Measurements from ENCODE around the gene ARNT2. TPM values are rescaled to one million over a fixed set of nuclear protein-coding genes. Genes with fewer than 3 reads are reported as not detected.

Gene ARNT2
- total RNA-seq, 1 donor, result 12.7 TPM

- no peak for DNase-seq (ENCODE audit: low read depth)
- no peak for TF ChIP-seq CTCF (IDR thresholded peaks at IDR 0.05; ENCODE audit: insufficient read depth, low read length)
- H3K4me3 ChIP-seq (ENCODE audit: low read depth, low read length), result no peak overlapping the region
Measured at GRCh38 chr15:80568876-80569605, 164.9 kb downstream of the ARNT2 start.

- no peak for DNase-seq (ENCODE audit: low read depth)
- TF ChIP-seq CTCF (IDR thresholded peaks at IDR 0.05; ENCODE audit: insufficient read depth, low read length), result no peak
- H3K4me3 ChIP-seq (ENCODE audit: low read depth, low read length), result no peak overlapping the region
Measured at GRCh38 chr15:80569656-80570055, 165.5 kb downstream of the ARNT2 start.

- no peak for TF ChIP-seq CTCF (IDR thresholded peaks at IDR 0.05; ENCODE audit: insufficient read depth, low read length)
- no peak overlapping the region for H3K4me3 ChIP-seq (ENCODE audit: low read depth, low read length)
- DNase-seq (ENCODE audit: low read depth), result no peak
Measured at GRCh38 chr15:80570553-80570952, 166.4 kb downstream of the ARNT2 start.

- no peak for TF ChIP-seq CTCF (IDR thresholded peaks at IDR 0.05; ENCODE audit: insufficient read depth, low read length)
- H3K4me3 ChIP-seq (ENCODE audit: low read depth, low read length), result no peak overlapping the region
- DNase-seq (ENCODE audit: low read depth), result no peak
Measured at GRCh38 chr15:80572337-80572736, 168.2 kb downstream of the ARNT2 start.

- TF ChIP-seq CTCF (IDR thresholded peaks at IDR 0.05; ENCODE audit: insufficient read depth, low read length), result no peak
- no peak overlapping the region for H3K4me3 ChIP-seq (ENCODE audit: low read depth, low read length)
- no peak for DNase-seq (ENCODE audit: low read depth)
Measured at GRCh38 chr15:80573606-80574005, 169.4 kb downstream of the ARNT2 start.

- TF ChIP-seq CTCF (IDR thresholded peaks at IDR 0.05; ENCODE audit: insufficient read depth, low read length), result no peak
- H3K4me3 ChIP-seq (ENCODE audit: low read depth, low read length), result no peak overlapping the region
- DNase-seq (ENCODE audit: low read depth), result no peak
Measured at GRCh38 chr15:80574590-80574989, 170.4 kb downstream of the ARNT2 start.
